Right cardiac atrium (tissue), 5 donors: ENCODE results near the gene MMP13. TPM values are rescaled to one million over a fixed set of nuclear protein-coding genes. Genes with fewer than 3 reads are reported as not detected.
"Not testable (repeated sequence)": the region's sequence is repeated elsewhere in the genome, so short reads cannot be mapped to it uniquely, and the experiment has no call there.

ENCODE experiments used
- ATAC-seq, 2 donors: fragments of 200-7000 bp; cut with Tn5 transposase; one replicate each; pipeline versions ENCODE4 v1.8.0 to v1.9.1; 2020; ENCODE audit warnings: moderate library complexity in 2 of 2, mild to moderate bottlenecking in 1 of 2
- DNase-seq, 3 donors: peaks; one replicate each; pipeline ENCODE4 v3.0.0-alpha.2; 2020
- H3K27ac ChIP-seq: one replicate; pipeline ENCODE4 v1.5.1; 2013; ENCODE audit warnings: mild to moderate bottlenecking, low read length, control low read depth, moderate library complexity
- H3K27me3 ChIP-seq: one replicate; pipeline ENCODE4 v1.6.1; 2013; ENCODE audit not compliant: control insufficient read depth, insufficient read depth
- H3K4me1 ChIP-seq: one replicate; pipeline ENCODE4 v1.6.1; 2013; ENCODE audit warnings: low read length; ENCODE audit not compliant: control insufficient read depth, insufficient read depth
- H3K4me3 ChIP-seq: one replicate; pipeline ENCODE4 v1.5.1; 2013; ENCODE audit warnings: low read length, control low read depth
- H3K9me3 ChIP-seq: one replicate; pipeline ENCODE4 v1.6.1; 2013; ENCODE audit warnings: low read length; ENCODE audit not compliant: control insufficient read depth
- WGBS: extraction: QIAGEN DNeasy Blood & Tissue Kit; methylation state at CpG from one replicate; pipeline ENCODE4 v1.1.7; 2013; 5-methylcytosine and 5-hydroxymethylcytosine counted together
- intact Hi-C, 4 donors: fragments of 100-400 bp; cut with DNase I; formaldehyde crosslinking; loops; one replicate each; pipeline versions ENCODE4 v1.11.0 to v1.14.0; 2022 to 2023
- polyA plus RNA-seq: library from polyadenylated mRNA; stranded (reverse); fragments of 200-250 nt; gene quantifications from one replicate; pipeline ENCODE4 v1.2.3, GENCODE V29; 2013
- total RNA-seq, 4 donors: library from RNA; stranded (reverse); fragmentation: NEBNext Ultra II Directional; extraction: Animal tissue kit (Norgen Biotek cat#: 25700); gene quantifications; one replicate each; pipeline ENCODE4 v1.2.1, GENCODE V29; 2021
- donor health status: healthy with polysubstance abuse.
- donor health status: DM: no; HTN: yes; CAD: no.
- donor health status: DM: no; HTN: no; CAD: no.
- donor health status: DM: no; HTN: yes; CAD: no; lungs with severe emphysema.
- donor health status: DM: yes; HTN: yes; CAD: no.

MMP13 gene
- total and polyA plus RNA-seq, 5 donors, result not detected

DNA sequence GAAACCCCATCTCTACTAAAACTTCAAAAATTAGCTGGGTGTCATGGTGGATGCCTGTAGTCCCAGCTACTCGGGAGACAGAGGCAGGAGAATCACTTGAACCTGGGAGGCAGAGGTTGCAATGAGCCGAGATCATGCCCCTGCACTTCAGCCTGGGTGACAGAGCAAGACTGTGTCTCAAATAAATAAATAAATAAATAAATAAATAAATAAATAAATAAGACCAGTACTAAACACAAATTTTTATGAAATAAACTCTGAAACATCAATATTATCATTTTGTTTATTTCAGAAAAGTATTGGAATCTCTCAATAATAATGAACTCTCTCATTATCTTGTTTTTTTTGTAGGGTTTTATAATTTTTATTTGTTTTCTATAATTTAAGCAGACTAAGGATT, 18.2 kb upstream of the MMP13 start:
- H3K27me3 ChIP-seq, intact Hi-C loops, H3K27ac ChIP-seq, H3K9me3 ChIP-seq, H3K4me1 ChIP-seq, H3K4me3 ChIP-seq, ATAC-seq: not testable (repeated sequence)
- DNase-seq, result peak in 2 of 3 donors; percentile 22 to 23
- 75% methylated on average over 2 of the region's 2 CpGs for WGBS

- ATAC-seq, result no peak
These were observed 17.3 kb upstream of the MMP13 start for GRCh38 chr11:102972853-102973252.

GRCh38 chr11:102971766-102972165, 16.2 kb upstream of the MMP13 start:
- Histone ChIP-seq H3K27ac (no peak overlapping the region), H3K9me3 (no peaks in the 10 kb centered on the region), H3K4me1 (no peaks in the 10 kb centered on the region), H3K27me3 (no peaks in the 10 kb centered on the region), H3K4me3 (no peak overlapping the region)
- DNase-seq, result no peak
- intact Hi-C loops, result no loop called here
- ATAC-seq, result no peak

More at GRCh38 chr11:102972853-102973252, 17.3 kb upstream of the MMP13 start:
- H3K4me1 ChIP-seq, result no peaks in the 10 kb centered on the region
- DNase-seq, result no peak
- H3K27me3 ChIP-seq, result no peaks in the 10 kb centered on the region
- no peak overlapping the region for H3K4me3 ChIP-seq
- H3K27ac ChIP-seq, result no peak overlapping the region
- intact Hi-C loops, result no loop called here
- WGBS, result 70% methylated on average over 1 of the region's 1 CpG
- H3K9me3 ChIP-seq, result no peaks in the 10 kb centered on the region

DNA sequence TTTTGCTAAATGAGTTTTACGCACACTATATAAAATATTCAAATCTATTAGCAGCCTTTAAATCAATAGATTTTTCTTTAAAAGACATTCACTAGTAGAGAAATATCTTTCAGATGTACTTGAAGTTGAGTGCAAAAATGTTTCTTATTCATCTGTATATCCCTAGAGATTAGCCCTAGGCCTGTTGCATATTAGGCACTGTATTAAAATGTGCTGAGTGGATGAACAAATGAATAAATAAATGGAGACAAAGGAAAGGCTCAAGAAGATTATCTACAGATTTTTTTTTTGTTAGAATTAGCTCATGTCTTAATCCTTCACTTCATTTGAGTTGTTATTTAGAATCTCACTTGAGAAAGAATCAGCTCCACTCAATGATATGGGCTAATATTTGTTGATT, 12.0 kb upstream of the MMP13 start:
- intact Hi-C loops, result no loop called here
- WGBS, result 92% methylated on average over 1 of the region's 1 CpG
- H3K4me1 ChIP-seq, result no peaks in the 10 kb centered on the region

GRCh38 chr11:102966011-102966410, 10.5 kb upstream of the MMP13 start:
- intact Hi-C loops, result no loop called here
- no peak for DNase-seq
- Histone ChIP-seq H3K4me3 (no peak overlapping the region), H3K4me1 (no peaks in the 10 kb centered on the region), H3K27ac (no peak overlapping the region), H3K27me3 (no peaks in the 10 kb centered on the region), H3K9me3 (no peaks in the 10 kb centered on the region)
- no peak for ATAC-seq

More for the DNA sequence above, 12.0 kb upstream of the MMP13 start:
- H3K4me3 ChIP-seq, result no peak overlapping the region
- no peaks in the 10 kb centered on the region for H3K27me3 ChIP-seq
- no peak overlapping the region for H3K27ac ChIP-seq
- H3K9me3 ChIP-seq, result no peaks in the 10 kb centered on the region
- DNase-seq (no peak), ATAC-seq (no peak)

DNA sequence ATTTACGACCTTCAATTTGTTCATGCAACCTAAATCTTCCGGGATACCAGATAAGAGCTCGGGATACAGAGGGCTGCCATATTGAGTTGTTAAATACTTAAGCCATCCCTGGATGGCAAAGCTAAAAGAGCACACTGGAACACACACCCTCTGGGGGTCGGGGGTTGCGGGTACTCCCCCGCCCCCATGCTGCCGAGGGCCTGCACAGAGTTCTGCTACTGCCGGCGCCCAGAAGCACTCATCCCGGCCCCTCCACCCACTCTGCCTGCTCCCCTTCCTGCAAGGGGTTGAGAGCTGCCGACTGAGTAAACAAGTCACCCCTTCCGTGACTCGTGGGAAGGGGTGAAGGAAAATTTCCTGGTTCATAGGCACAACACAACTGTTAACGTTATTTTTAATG, 9.3 kb upstream of the MMP13 start:
- Histone ChIP-seq H3K4me1 (no peaks in the 10 kb centered on the region), H3K27me3 (no peaks in the 10 kb centered on the region), H3K27ac (no peak overlapping the region), H3K9me3 (no peaks in the 10 kb centered on the region), H3K4me3 (no peak overlapping the region)
- DNase-seq, result peak in 1 of 3 donors; percentile 26
- intact Hi-C loops, result no loop called here
- no peak for ATAC-seq
- WGBS, result 75% methylated on average over 14 of the region's 14 CpGs

- no peak overlapping the region for H3K4me3 ChIP-seq
- H3K9me3 ChIP-seq, result no peaks in the 10 kb centered on the region
- intact Hi-C loops, result no loop called here
- H3K27me3 ChIP-seq, result no peaks in the 10 kb centered on the region
- H3K4me1 ChIP-seq, result no peaks in the 10 kb centered on the region
- 35% methylated on average over 2 of the region's 2 CpGs for WGBS
- ATAC-seq, result no peak
- no peak for DNase-seq
- no peak overlapping the region for H3K27ac ChIP-seq
These were observed 2.4 kb upstream of the MMP13 start for GRCh38 chr11:102957953-102958352.

GRCh38 chr11:102950622-102951081, 4.9 kb downstream of the MMP13 start:
- no peak overlapping the region for H3K27ac ChIP-seq
- peak in 2 of 3 donors; percentile 13 to 24 for DNase-seq
- 42% methylated on average over 2 of the region's 2 CpGs for WGBS
- no peaks in the 10 kb centered on the region for H3K4me1 ChIP-seq
- ATAC-seq, result peak in 1 of 2 donors; percentile 37
- no peaks in the 10 kb centered on the region for H3K27me3 ChIP-seq
- intact Hi-C loops, result no loop called here
- no peak overlapping the region for H3K4me3 ChIP-seq
- H3K9me3 ChIP-seq, result no peaks in the 10 kb centered on the region

- no peak for DNase-seq
- no peaks in the 10 kb centered on the region for H3K27me3 ChIP-seq
- H3K4me1 ChIP-seq, result no peaks in the 10 kb centered on the region
- ATAC-seq, result no peak
- intact Hi-C loops, result no loop called here
- no peaks in the 10 kb centered on the region for H3K9me3 ChIP-seq
- no peak overlapping the region for H3K27ac ChIP-seq
- H3K4me3 ChIP-seq, result no peak overlapping the region
- 68% methylated on average over 3 of the region's 3 CpGs for WGBS
These were observed 9.3 kb downstream of the MMP13 start for GRCh38 chr11:102946237-102946636.

DNA sequence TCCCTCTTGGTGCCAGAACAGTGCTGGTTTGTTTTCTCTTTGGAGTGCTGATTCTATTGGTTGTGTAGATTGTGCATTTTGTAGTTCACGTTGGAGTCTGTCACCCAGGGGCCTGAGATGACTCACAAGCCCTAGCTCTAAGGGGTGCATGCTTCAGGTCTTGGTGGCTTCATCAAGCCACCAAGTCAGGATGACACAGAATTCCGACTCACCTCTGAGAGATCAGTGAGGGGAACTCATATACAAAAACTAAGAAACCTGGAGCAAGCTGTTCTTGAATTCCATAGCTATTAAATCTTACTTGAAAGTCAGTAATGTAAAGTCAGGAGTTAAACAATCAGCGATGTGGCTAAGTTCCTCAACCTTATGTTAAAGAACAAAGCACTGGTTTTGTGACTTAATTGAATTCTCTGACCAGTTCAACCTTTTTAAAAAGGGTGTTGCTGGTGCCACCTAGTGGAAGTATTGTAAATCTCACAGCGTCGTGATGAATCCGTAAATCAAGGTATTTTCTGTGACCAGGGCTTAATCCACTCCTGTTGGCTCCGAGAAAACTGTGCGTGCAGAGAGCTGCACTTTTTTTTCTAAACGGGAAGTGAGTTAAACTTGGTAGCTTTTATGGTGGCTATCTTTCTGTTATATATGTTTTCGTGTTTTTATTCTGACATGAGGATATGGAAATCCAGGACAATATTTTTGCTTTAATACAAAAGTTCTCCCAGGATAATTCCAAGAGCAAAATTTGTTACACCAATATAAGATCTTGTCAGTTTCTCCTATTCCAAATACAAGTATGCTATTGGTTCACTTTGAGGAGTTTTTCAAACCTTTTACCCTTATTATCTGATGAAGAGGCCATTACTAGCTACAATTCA, 14.6 kb downstream of the MMP13 start:
- no peak for DNase-seq
- intact Hi-C loops, result no loop called here
- no peaks in the 10 kb centered on the region for H3K4me1 ChIP-seq
- H3K27ac ChIP-seq, result no peak overlapping the region
- H3K9me3 ChIP-seq, result no peaks in the 10 kb centered on the region
- peak; percentile 52 to 67 for ATAC-seq
- no peaks in the 10 kb centered on the region for H3K27me3 ChIP-seq
- 19% methylated on average over 10 of the region's 10 CpGs for WGBS
- H3K4me3 ChIP-seq, result no peak overlapping the region

GRCh38 chr11:102936864-102937509, 18.5 kb downstream of the MMP13 start:
- no peaks in the 10 kb centered on the region for H3K9me3 ChIP-seq
- intact Hi-C loops, result no loop called here
- H3K4me3 ChIP-seq, result no peak overlapping the region
- H3K27ac ChIP-seq, result no peak overlapping the region
- no peak for ATAC-seq
- DNase-seq, result no peak
- no peaks in the 10 kb centered on the region for H3K4me1 ChIP-seq
- 91% methylated on average over 6 of the region's 6 CpGs for WGBS
- no peaks in the 10 kb centered on the region for H3K27me3 ChIP-seq
